NCI-H2171 (cell line): ENCODE measurements around the gene SEPSECS.
"Not testable (repeated sequence)": the region's sequence is repeated elsewhere in the genome, so short reads cannot be mapped to it uniquely, and the experiment has no call there.

ENCODE experiments used
- DNase-seq: peaks from one replicate; lab custom pipeline; 2025; lab: John Stamatoyannopoulos, UW

The SEPSECS gene

GRCh38 chr4:25109511-25109910 lies 50.7 kb downstream of the SEPSECS start:
- DNase-seq = no peak

DNA sequence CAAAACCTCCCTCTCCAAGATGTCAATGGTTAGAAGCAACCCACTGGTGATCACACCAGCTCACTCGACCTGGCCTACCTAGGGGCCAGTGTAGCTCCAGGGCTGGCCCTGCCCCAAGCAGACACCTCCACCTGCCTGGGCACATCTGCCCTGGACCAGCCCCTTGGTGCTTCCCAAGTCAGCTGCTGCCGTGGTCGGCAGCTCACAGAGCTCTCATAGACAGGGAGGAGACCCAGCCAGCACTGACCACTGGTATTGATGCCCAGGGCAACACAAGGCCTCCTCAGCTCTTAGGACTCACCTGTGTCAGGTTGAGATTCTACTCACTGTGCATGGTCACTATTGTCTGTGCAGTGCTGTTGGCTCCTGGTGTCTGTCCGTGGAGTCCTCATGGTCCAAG lies 51.7 kb downstream of the SEPSECS start:
- no peak for DNase-seq

DNA sequence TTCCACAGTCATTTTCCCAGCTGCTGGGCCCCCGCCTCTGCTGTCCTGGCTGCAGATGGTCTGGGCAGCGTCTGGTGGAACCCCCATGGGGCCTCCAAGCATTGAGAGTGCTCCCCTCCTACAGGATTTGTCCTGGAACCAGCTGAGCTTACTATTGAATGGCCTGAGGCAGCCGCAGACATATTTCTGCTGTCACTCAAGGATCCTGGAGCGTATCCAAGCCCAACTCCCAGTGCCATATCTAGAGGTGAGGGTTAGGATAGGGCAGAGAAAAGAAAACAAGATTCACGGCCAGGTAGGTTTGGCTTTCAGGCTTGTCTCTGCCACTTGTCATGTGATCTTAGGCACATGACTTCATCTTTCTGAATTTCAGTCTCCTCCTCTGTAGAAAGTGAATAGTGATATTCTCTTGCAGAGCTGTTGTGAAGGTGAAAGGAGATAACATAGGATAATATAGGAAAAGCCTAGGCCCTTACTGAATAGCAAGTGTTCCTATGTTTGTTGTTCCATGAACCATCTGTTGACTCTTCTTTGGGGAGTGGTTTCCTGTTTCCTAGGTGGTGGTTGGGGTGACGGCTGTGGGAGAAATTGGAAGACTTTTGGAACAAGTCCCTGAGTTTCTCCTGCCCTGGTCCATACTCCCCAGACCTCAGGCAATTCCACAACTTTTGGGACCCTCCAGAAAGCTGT lies 52.3 kb downstream of the SEPSECS start:
- no peak for DNase-seq

DNA sequence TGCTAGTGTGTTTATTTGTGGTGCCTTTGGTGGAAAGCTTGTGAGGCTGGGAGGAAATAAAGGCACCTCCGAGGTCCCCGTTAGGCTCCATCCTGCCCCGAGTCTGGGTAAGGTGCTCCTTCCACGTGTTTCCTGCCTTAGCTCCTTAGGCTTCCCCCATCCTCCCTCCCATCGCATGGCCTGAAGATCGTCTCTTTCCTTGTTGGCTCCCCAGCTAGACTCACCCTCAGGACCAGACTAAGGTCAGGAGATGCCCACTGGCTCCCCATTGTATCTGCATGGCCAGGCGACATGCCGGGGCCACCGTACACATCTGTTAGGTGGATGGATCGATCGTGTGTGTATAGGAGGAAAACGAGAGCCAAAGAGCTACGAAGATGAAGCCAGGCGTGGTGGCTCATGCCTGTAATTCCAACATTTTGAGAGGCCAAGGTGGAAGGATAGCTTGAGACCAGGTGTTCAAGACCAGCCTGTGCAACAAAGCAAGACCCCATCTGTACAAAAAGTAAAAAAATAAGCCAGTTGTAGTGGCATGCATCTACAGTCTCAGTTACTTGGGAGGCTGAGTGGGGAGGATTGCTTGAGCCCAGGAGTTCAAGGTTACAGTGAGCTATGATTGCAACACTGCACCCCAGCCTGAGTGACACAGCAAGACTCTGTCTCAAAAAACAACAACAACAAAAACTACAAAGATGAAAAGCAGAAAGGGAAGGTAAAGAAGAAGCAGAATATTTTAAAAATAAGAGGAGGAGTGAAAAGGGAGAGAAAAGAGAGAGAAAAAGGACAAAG lies 53.7 kb downstream of the SEPSECS start:
- no peak for DNase-seq

DNA sequence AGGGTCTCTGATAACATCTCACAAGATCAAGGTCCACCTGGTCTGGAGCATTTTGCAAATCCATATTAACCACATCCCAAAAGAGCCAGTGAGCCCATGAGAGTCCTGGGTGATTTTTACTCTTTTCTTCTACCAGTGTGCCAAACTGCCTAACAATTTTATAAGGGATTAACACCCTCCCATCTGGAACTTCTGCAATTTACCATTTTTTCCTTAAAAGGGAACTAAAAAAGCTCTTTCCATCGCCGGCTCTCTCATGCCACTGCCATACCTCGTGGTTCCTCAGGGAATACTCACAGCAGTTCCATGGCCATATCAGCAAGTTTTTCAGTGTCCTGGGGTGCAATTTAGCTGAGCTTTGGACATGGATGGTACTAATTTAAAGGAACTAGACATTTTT lies 55.7 kb downstream of the SEPSECS start:
- DNase-seq = no peak

DNA sequence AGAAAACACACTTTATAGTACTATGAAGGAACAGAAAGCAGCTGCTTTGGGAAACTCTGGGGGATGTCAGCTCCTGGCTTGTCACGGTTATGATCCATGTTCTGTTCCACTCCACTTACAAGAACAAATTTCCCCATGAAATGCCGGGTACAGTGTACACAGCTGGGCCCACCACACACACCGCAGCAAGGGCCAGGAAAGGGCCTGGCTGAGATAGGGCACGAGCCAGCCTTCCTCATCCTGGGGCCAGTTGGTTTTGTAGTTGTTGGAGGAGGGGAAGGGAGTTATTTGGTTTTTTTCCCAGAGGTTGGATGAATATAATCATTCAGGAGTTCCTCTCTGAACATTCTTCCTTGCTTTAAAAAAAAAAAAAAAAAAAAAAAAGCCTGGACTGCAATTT lies 56.8 kb downstream of the SEPSECS start:
- no peak for DNase-seq

DNA sequence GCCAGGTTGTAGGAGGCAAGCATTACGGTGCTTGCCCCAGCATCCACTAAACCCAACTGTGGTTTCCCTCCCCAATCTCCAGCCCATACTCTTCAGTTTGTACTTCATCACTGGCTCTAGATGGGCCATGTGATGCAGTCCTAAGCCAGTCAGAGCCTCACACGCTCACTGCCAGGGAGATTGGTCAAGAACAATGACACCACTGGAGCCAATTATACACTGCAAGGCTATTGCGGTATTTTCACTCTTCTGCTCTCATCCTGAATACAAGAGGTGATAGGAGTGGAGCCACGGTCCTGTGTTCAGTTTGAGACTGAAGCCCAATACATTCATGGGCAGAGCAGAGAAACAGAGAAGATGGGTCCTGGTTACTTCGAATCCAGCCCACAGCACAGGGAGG lies 58.4 kb downstream of the SEPSECS start:
- DNase-seq = no peak

DNA sequence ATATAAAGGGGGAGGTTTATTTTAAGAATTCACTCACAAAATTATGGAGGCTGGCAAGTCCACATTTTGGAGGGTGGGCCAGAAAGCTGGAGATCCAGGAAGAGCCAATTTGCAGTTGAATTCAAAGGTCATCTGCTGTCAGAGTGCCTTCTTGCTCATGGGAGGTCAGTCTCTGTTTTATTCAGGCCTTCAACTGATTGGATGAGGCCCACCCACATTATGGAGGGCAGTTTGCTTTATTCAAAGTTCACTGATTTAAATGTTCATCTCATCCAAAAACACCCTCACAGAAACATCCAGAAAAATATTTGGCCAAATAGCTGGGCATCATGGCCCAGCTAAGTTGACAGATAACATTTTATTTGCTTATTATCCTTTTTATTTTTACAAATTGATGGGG lies 59.5 kb downstream of the SEPSECS start:
- no peak for DNase-seq

DNA sequence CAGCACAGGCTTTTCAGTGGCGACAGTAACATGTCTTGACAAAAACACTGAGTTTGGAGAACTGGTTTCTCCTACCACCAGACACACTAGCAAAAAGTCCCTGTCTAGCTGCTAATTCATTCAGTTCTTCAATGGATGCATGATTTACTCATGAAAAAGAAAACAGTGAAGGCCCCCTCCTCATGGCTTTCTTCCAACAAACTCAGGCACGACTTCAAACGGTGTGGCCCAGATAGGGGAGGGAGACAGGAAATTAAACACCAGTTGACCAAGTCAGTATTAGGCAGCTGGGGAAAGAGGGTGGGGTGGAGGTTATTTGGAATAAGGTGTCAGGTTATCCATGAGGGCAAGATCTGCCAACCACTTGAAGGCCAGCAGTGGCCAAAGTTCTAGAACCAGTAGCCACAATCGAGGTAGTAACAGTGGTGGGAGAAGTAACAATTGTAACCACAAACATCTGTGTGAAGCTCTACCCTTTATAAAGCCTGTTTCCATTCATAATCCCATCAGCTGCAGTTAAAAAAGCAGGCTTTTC lies 60.2 kb downstream of the SEPSECS start:
- no peak for DNase-seq

- no peak for DNase-seq
Measured at GRCh38 chr4:25098964-25099891, 61.0 kb downstream of the SEPSECS start.

- DNase-seq = no peak
Measured at GRCh38 chr4:25096981-25097443, 63.2 kb downstream of the SEPSECS start.

DNA sequence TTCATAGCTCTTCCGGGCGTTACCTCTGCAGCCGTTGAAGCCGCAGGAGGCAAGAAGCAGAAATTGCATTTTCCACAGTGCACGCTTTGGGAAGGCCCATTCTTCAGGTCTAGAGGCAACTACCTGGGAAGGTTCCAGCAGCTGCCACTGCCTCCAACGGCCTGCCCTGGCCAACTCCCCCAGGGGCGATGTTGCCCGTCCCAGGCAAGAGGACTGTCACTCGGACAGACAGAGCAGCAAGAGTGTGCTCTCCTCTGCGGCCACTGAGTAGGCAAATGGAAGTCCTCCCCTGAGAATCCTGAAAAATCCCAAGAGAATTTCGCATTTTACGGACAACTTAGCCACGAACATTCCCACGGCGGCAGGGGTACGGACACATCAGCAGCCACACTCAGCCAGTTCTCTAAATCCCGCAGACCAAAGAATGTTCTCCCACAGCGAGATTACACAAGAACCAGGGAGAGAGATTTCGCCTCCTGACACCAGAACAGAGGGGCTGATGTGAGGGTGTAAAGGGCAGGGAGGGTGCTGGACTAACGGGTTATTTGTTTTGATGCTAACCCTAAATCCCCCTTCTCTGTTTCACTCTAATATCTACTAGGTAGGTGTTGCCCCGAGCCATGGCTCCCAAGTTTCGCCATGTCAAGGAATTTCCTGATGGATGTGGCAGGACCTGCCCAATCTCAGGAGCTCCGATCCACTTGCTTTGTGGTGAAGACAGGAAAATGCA lies 63.8 kb downstream of the SEPSECS start:
- no peak for DNase-seq

DNA sequence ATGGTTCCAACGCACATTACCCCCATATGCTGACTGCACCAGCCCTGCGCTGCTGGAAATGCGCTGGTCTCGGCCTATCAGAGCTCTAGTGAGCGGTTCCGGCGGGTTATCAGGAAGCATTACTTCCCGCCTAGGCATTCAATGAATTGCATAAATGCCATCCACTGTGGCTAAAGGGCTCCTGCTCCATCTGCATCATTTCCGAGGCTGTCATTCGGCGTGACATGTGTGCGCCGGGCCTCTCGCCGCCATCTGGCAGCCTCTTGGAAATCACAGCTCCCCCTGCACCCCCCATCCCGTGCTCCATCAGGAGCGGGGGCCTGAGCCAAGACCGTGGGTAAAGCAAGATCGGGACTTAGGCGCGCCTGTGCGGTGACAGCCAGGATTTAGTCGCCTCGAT lies 64.4 kb downstream of the SEPSECS start:
- DNase-seq = peak; percentile 57

DNA sequence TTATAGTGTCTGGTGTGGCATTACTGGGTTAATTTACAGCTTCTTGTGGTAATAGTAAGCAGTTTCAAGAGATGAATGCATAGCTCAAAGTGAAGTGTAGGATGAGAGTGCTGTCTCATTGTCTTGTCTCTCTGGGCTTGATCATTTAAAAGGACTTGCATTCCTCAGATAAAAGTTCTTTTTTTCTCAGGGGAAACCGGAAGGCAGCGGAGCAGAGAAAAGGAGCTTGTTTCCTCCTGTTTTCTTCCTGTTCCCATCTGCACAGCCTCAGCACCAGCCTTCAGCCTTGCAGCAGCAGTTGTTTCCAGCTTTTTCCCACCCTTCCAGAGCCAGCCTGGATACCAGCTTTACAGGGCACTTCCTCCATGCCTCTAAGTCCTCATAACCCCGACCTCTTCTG lies 68.1 kb downstream of the SEPSECS start:
- DNase-seq = no peak

DNA sequence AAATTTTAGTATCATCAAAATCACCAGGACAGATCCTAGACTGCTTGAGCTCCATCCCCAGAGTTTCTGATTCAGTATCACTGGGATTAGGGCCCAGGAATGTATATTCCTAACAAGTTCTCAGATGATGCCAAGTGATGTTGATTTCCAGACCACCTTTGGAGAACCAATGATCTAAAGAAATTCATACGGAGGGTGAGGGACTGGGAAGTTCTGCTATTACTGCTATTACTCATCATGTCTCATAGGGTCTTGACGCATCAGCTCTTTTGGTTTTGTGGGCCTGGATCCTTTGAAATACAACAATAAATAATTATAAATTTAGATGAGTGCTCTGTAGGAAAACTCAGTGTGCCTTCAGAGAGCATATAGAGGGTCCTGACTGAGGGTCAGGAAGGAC lies 69.7 kb downstream of the SEPSECS start:
- DNase-seq = no peak

DNA sequence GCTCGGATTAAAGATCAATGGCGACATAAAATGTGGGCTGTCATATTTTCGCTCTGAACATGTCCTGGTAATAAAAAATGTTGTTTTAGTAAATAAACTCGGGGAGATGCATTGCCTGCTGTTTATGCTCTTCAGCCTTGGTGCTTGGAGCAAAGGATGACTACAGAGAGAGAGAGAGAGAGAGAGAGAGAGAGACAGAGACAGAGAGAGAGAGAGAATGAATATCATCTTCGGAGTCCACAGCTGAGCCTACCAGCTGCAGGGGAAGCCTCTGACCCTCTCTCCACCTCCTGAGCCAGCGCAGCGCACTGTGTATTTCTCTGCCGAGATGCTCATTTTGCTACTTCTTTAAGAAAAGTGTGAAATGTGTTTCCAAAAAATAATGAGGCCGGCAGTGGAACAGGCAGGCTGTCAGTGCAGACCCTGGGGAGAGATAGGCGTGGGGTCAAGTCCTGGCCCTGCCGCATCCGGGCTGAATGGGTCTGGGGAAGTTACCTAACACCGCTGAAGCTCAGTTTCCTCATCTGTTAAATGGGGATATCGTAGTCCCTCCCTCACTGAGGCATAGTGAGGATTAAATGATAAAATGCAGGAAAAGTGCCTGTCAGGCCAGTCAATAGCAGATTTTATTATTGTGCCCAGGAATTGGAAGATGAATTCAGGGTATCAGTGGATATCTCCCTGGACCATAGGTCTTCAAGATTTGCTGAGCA lies 71.0 kb downstream of the SEPSECS start:
- DNase-seq = no peak

DNA sequence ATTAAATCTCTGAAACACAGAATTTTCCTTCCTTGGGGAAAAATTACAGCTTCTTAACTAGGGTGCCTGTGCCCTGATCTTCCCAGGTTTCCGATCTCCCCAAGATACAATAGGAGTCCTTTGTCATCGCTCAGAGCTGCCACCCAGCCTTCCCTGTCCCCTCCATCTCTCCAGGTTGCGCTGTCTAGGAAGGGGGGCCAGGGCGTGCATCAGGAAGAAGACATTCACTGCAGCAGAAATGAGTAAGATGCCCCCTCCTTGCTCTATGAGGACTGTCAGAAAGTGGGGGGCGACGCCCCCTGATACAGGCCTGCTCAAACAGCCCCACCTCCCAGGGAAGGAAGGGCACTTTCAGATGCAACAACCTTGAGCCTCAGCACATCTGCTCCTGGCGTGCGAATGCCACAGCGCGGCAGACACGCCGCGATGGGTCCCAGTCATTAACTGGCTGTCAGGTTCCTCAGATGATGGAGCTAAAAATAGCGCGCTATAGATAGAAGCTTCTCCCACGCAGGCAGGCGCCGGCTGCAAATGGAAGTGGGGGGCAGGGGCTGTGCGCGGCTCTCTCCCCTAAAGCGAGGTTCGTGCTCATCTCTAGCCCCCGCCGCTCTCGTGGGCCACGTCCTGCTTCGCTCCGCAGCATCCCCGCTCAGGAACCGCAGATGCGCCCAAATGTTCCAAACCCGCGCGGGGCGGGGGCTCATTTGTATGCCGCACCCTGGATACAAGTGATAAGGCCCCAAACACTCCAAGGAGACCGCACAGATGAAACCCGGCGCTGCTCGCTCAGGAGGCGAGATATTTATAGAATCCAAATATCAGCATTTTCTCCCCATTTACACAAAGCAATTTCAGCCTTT lies 71.9 kb downstream of the SEPSECS start:
- DNase-seq = peak; percentile 20

- no peak for DNase-seq
Measured at GRCh38 chr4:25085671-25086070, 74.6 kb downstream of the SEPSECS start.

DNA sequence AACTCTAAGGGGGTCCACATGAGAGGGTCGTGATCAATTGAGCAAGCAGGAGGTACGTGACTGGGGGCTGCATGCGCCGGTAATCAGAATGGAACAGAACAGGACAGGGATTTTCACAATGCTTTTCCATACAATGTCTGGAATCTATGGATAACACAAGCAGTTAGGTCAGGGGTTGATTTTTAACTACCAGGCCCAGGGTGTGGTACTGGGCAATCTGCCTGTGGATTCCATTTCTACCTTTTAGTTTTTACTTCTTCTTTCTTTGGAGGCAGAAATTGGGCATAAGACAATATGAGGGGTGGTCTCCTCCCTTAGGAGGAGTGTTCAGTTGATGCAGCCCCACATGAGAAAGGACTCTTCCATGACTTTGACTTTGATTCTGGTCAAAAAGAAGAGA lies 76.8 kb downstream of the SEPSECS start:
- not testable (repeated sequence) for DNase-seq
